GM23338 (cell line): ENCODE measurements around the gene MTRF1L. TPM values are rescaled to one million over a fixed set of nuclear protein-coding genes. Genes with fewer than 3 reads are reported as not detected.

ENCODE experiments used
- ATAC-seq: fragments of 200-7000 bp; cut with Tn5 transposase; 3 replicates; pipeline ENCODE4 v1.9.1; 2020
- DNase-seq: peaks from one replicate; pipeline ENCODE4 v3.0.0-alpha.2; 2015; ENCODE audit warnings: low spot score
- H2AFZ ChIP-seq: fragments of 200-600 bp; sonication (generic); 2 replicates; pipeline ENCODE4 v1.8.0; 2016; ENCODE audit warnings: antibody characterized with exemption, mild to moderate bottlenecking, moderate library complexity
- H3F3A ChIP-seq: fragments of 200-600 bp; sonication (generic); replicated peaks from 2 replicates; pipeline ENCODE4 v1.8.0; 2017; ENCODE audit warnings: antibody characterized with exemption, mixed run types, low read depth
- H3K27ac ChIP-seq: fragments of 200-600 bp; sonication (generic); 2 replicates; pipeline ENCODE4 v1.6.1; 2016; ENCODE audit warnings: low read depth
- H3K27me3 ChIP-seq: fragments of 200-600 bp; sonication (generic); 2 replicates; pipeline ENCODE4 v1.8.0; 2016; ENCODE audit warnings: mild to moderate bottlenecking, mixed run types, moderate library complexity; ENCODE audit not compliant: insufficient read depth
- H3K36me3 ChIP-seq: fragments of 200-600 bp; sonication (generic); 2 replicates; pipeline ENCODE4 v1.8.0; 2016; ENCODE audit warnings: mild to moderate bottlenecking; ENCODE audit not compliant: insufficient read depth
- H3K4me1 ChIP-seq: fragments of 200-600 bp; sonication (generic); 2 replicates; pipeline ENCODE4 v1.8.0; 2016; ENCODE audit warnings: mild to moderate bottlenecking, moderate library complexity; ENCODE audit not compliant: insufficient read depth
- H3K4me2 ChIP-seq: fragments of 200-600 bp; sonication (generic); 2 replicates; pipeline ENCODE4 v1.7.1; 2017; ENCODE audit warnings: mixed run types
- H3K4me3 ChIP-seq: fragments of 200-600 bp; sonication (generic); 2 replicates; pipeline ENCODE4 v1.6.1; 2016; ENCODE audit warnings: mixed run types
- H3K79me2 ChIP-seq: fragments of 200-600 bp; sonication (generic); replicated peaks from 2 replicates; pipeline ENCODE4 v1.8.0; 2017; ENCODE audit warnings: mild to moderate bottlenecking; ENCODE audit not compliant: insufficient read depth
- H3K9me2 ChIP-seq: fragments of 200-600 bp; sonication (generic); 2 replicates; pipeline ENCODE4 v1.8.0; 2017; ENCODE audit not compliant: insufficient read depth
- H4K20me1 ChIP-seq: fragments of 200-600 bp; sonication (generic); replicated peaks from 2 replicates; pipeline ENCODE4 v1.8.0; 2017; ENCODE audit warnings: mild to moderate bottlenecking; ENCODE audit not compliant: insufficient read depth
- H3K27ac Mint-ChIP-seq: 2 replicates; pipeline ENCODE4 v1.8.0; 2020; ENCODE audit warnings: inconsistent platforms, mild to moderate bottlenecking, moderate library complexity, mixed read lengths
- H3K27me3 Mint-ChIP-seq: 3 replicates; pipeline ENCODE4 v1.8.0; 2022; ENCODE audit warnings: low read depth, mild to moderate bottlenecking, moderate library complexity, mixed read lengths, inconsistent platforms; ENCODE audit not compliant: insufficient read depth, poor library complexity
- H3K36me3 Mint-ChIP-seq: 3 replicates; pipeline ENCODE4 v1.8.0; 2021; ENCODE audit warnings: low read depth, mild to moderate bottlenecking, inconsistent platforms, moderate library complexity, mixed read lengths
- H3K4me1 Mint-ChIP-seq: 3 replicates; pipeline ENCODE4 v1.8.0; 2020; ENCODE audit warnings: mild to moderate bottlenecking, inconsistent platforms, mixed read lengths
- H3K4me3 Mint-ChIP-seq: 3 replicates; pipeline ENCODE4 v1.8.0; 2021; ENCODE audit warnings: moderate library complexity, mild to moderate bottlenecking, inconsistent platforms, mixed read lengths
- H3K9me3 Mint-ChIP-seq: 3 replicates; pipeline ENCODE4 v1.8.0; 2020; ENCODE audit warnings: moderate library complexity, mild to moderate bottlenecking, inconsistent platforms, mixed read lengths
- CREB1 ChIP-seq: fragments of 250-450 bp; sonication (Bioruptor Pico); IDR thresholded peaks from 2 replicates; pipeline ENCODE4 v1.5.0; 2020; ENCODE audit warnings: low read depth, mild to moderate bottlenecking, moderate library complexity
- CTCF ChIP-seq, 2 experiments: fragments of 200-600 bp in 1 of 2; sonication (generic) in 1 of 2; conservative IDR thresholded peaks; 2 replicates each; pipeline versions ENCODE4 v1.5.1 to v1.6.1; 2016 to 2017; ENCODE audit warnings: antibody characterized with exemption in 2 of 2, low read depth in 2 of 2, mild to moderate bottlenecking in 2 of 2, moderate library complexity in 1 of 2
- ETS1 ChIP-seq: IDR thresholded peaks from 2 replicates; pipeline ENCODE4 v1.6.1; 2016; ENCODE audit warnings: antibody characterized with exemption
- EZH2phosphoT487 ChIP-seq: fragments of 200-600 bp; sonication (generic); IDR thresholded peaks from one replicate; pipeline ENCODE4 v1.8.1; 2018; ENCODE audit warnings: antibody characterized with exemption; ENCODE audit not compliant: unreplicated experiment
- JUNB ChIP-seq: IDR thresholded peaks from one replicate; pipeline ENCODE4 v1.6.1; 2016; ENCODE audit warnings: antibody characterized with exemption; ENCODE audit not compliant: unreplicated experiment
- NANOG ChIP-seq: IDR thresholded peaks from 2 replicates; pipeline ENCODE4 v1.6.1; 2016; ENCODE audit warnings: antibody characterized with exemption, borderline replicate concordance
- POLR2AphosphoS5 ChIP-seq: IDR thresholded peaks from 2 replicates; pipeline ENCODE4 v1.6.1; 2016; ENCODE audit warnings: antibody characterized with exemption, low read depth
- REST ChIP-seq: IDR thresholded peaks from one replicate; pipeline ENCODE4 v1.6.1; 2018; ENCODE audit warnings: antibody characterized with exemption; ENCODE audit not compliant: unreplicated experiment
- STAT1 ChIP-seq: IDR thresholded peaks from one replicate; pipeline ENCODE4 v1.6.1; 2016; ENCODE audit warnings: antibody characterized with exemption; ENCODE audit not compliant: unreplicated experiment
- ZNF331 ChIP-seq: fragments of 250-450 bp; sonication (Bioruptor Pico); IDR thresholded peaks from 2 replicates; pipeline ENCODE4 v1.5.0; 2020; ENCODE audit warnings: low read depth, mild to moderate bottlenecking, moderate library complexity
- ZNF462 ChIP-seq: fragments of 250-450 bp; sonication (Bioruptor Pico); IDR thresholded peaks from 2 replicates; pipeline ENCODE4 v1.5.0; 2020; ENCODE audit warnings: mild to moderate bottlenecking, moderate library complexity
- polyA plus RNA-seq: library from polyadenylated mRNA; unstranded; fragments of >200 nt; fragmentation: Nextera tagmentation; extraction: Ambion mirVana; gene quantifications from 2 replicates; pipeline ENCODE4 v1.2.1, GENCODE V29; 2016
- total RNA-seq: library from RNA; depleted of rRNA; stranded (reverse); fragments of >200 nt; shearing (Covaris generic); gene quantifications from 2 replicates; pipeline ENCODE4 v1.2.3, GENCODE V29; 2014

The MTRF1L gene
- total and polyA plus RNA-seq, 2 experiments from 2014 or later, result 20.5 to 28.3 TPM

GRCh38 chr6:153027480-153027879, 25.0 kb upstream of the MTRF1L start (continued):
- TF ChIP-seq CTCF (conservative IDR thresholded peaks at IDR 0.05; ENCODE audit: low read depth in 2 of 2) (no peak), STAT1 (no peak)

GRCh38 chr6:153024709-153025017, 22.2 kb upstream of the MTRF1L start:
- Mint-ChIP-seq H3K9me3 (no peaks in the 10 kb centered on the region), H3K27me3 (no peaks in the 10 kb centered on the region), H3K36me3 (no peaks in the 10 kb centered on the region), H3K27ac (no peak overlapping the region), H3K4me1 (no peaks in the 10 kb centered on the region; the same call in 2 of the 3 replicates), H3K4me3 (no peak overlapping the region)
- no peak for ATAC-seq
- no peaks in the 10 kb centered on the region for H3K9me2 ChIP-seq
- no peaks in the 10 kb centered on the region for H4K20me1 ChIP-seq
- no peaks in the 10 kb centered on the region for H3K79me2 ChIP-seq
- H3K4me1 ChIP-seq, result no peaks in the 10 kb centered on the region
- H3K27me3 ChIP-seq, result no peaks in the 10 kb centered on the region
- no peak overlapping the region for H3K4me2 ChIP-seq
- H3K27ac ChIP-seq, result no peak overlapping the region
- no peak for DNase-seq
- H2AFZ ChIP-seq, result no peak overlapping the region
- H3K36me3 ChIP-seq, result no peaks in the 10 kb centered on the region
- no peak overlapping the region for H3K4me3 ChIP-seq
- no peaks in the 10 kb centered on the region for H3F3A ChIP-seq
- TF ChIP-seq REST (no peak), ETS1 (no peak), NANOG (no peak), CREB1 (CRISPR knock-in tag) (no peak), EZH2phosphoT487 (no peak), POLR2AphosphoS5 (no peak), CTCF (conservative IDR thresholded peaks at IDR 0.05; ENCODE audit: low read depth in 2 of 2) (no peak; a peak in 1 of 4 replicates), STAT1 (no peak), ZNF462 (CRISPR knock-in tag) (no peak), JUNB (no peak), ZNF331 (CRISPR knock-in tag) (no peak)
